Left hindlimb (tissue), 1 donor: ENCODE measurements around the gene RNF144A.
"Not testable (repeated sequence)": the region's sequence is repeated elsewhere in the genome, so short reads cannot be mapped to it uniquely, and the experiment has no call there.

Experiments
- DNase-seq: peaks from one replicate; pipeline ENCODE4 v3.0.0-alpha.2; 2018

Gene RNF144A

GRCh38 chr2:6977113-6977741, 60.0 kb downstream of the RNF144A start:
- DNase-seq: peak; percentile 72

DNA sequence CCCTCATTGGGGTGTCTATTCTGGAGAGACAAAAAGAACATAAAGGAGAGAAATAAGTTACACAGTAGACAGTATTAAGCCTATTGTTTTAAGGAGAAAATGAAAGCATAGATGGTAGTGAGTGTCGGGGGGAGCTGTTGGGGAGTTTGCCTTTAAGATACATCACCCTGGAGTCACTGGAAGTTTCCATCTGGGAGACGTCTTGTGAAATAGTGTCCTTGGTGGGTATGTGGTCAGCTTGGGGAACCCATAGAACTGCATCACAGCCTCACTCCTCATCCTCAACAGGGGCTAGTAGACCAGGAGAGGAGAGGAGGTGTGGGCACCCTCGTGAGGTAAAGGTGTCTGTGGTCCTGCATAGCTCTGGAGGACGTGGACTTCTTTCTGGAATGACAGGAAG, 60.6 kb downstream of the RNF144A start:
- no peak for DNase-seq

DNA sequence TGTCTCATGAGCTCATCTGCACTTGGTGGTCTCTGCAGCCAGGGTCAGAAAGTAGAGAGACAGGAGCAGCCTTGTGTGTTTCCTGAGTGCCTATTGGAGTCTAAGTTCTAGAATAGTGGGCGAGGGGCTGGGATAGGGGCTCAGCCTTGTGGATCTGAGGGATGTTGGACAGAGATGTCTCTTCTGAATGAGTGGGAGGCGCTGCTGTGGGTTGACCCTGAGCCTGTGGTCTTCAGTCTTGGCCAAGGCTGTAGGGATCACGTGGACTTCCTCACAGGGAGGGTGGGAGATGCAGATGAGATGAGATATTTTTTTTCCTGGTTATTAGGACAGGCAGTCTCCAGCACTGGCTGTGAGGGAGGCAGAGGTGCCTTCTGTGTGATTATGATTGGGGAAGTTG, 61.8 kb downstream of the RNF144A start:
- DNase-seq: no peak

- DNase-seq: no peak
Observed at GRCh38 chr2:6982449-6982848, 65.2 kb downstream of the RNF144A start.

- DNase-seq: no peak
Observed at GRCh38 chr2:6982934-6983589, 65.8 kb downstream of the RNF144A start.

DNA sequence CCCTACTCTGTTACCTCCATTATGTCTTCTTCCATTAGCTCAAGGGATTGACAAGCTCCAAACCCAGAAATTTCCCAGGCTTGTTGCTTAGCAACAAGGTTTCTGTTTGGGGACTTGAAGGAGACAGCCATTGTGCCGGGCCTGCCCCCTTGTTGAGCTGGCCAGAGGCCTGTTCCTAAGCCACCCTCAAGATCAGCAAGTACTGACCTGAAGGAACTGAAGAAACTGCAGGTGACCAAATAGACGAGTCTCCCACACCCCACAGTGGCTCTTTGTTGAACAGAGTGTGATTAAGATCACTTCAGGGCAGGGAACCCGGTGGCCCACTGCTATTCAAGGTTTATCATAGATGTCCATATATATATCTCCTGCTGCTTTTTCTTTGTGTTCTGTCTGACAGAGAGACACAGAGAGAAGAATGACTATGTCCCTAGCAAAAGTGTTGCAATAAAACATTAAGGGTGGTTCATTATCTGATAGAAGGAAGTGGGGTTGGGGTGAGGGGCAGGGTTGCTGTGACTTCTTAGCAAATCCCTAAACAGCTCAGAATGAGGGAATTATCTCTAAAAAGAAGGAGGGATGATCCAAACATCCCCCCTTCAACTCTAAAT, 69.2 kb downstream of the RNF144A start:
- DNase-seq: no peak

GRCh38 chr2:6986912-6987361, 69.7 kb downstream of the RNF144A start:
- DNase-seq: no peak

GRCh38 chr2:6990871-6991270, 73.7 kb downstream of the RNF144A start:
- DNase-seq: no peak

GRCh38 chr2:6992794-6993228, 75.6 kb downstream of the RNF144A start:
- DNase-seq: no peak

DNA sequence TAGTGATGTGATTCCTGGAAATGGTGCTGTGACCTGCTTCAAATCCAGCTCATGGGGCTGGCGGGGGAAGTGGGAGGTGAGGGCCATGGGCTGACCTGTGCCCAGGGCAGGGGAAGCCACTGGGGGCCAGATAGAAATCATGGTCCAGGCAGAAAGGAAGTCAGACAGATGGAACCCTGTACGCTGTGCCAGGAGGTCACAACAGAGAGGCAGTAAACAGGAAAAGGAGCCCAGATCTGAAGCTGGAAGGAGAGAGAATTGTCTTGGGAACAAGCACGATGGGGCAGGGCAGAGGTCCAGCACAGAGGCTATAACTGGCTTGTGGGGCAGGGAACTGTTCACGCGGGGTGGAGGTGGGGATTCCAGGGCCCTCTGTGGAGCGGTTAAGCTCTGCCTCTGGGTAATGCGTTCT, 76.0 kb downstream of the RNF144A start:
- DNase-seq: no peak

DNA sequence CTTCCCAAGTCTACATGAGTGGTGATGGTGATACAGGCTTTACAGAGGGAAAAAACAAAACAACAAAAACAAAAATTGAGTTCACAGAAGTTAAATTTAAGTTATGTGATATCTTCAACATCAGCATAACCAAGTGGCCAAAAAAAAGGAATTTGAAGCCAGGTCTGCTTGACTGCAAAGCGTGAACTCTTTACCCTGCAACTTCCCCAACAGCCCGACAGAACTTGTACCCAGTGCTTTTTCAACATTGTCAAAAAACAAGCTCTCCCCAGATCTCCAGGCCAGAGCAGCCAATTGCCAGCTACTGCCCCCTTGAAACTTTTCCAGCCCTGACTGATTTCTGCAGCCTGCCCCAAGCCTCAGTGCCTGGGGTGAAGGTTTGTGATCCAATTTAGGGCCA, 76.7 kb downstream of the RNF144A start:
- no peak for DNase-seq

GRCh38 chr2:6994536-6995128, 77.4 kb downstream of the RNF144A start:
- DNase-seq: no peak

- DNase-seq: no peak
Observed at GRCh38 chr2:6995391-6996097, 78.3 kb downstream of the RNF144A start.

GRCh38 chr2:6999211-6999877, 82.1 kb downstream of the RNF144A start:
- DNase-seq: no peak

- not testable (repeated sequence) for DNase-seq
Observed at GRCh38 chr2:7001395-7001794, 84.2 kb downstream of the RNF144A start.

- DNase-seq: no peak
Observed at GRCh38 chr2:7003895-7004294, 86.7 kb downstream of the RNF144A start.

DNA sequence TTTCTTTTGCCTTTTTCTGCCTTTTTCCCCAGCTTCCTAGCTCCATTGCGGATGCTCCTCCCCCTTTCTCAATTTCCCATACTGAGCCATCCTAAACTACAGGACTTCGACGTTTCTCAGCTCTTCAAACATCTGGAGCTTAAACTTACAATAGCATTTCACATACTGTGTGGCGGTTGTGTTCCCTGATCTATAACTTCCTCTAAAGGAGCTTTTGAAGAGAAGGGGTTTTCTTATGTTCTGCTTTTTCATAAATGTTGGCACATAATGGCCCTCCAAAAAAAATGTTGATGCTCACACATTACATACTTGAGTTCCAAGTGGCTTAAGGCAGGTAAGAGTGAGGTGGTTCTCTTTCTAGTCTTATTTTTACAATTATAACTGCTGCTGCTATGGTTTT, 87.4 kb downstream of the RNF144A start:
- DNase-seq: no peak

- DNase-seq: no peak
Observed at GRCh38 chr2:7007488-7007845, 90.3 kb downstream of the RNF144A start.

GRCh38 chr2:7007846-7008741, 90.9 kb downstream of the RNF144A start:
- peak; percentile 87 for DNase-seq

- DNase-seq: peak; percentile 43
Observed at GRCh38 chr2:7009207-7009911, 92.1 kb downstream of the RNF144A start.
